ENCODE data around the gene ZNF417.
"Not testable (repeated sequence)": the region's sequence is repeated elsewhere in the genome, so short reads cannot be mapped to it uniquely, and the experiment has no call there.

The ZNF417 gene

DNA sequence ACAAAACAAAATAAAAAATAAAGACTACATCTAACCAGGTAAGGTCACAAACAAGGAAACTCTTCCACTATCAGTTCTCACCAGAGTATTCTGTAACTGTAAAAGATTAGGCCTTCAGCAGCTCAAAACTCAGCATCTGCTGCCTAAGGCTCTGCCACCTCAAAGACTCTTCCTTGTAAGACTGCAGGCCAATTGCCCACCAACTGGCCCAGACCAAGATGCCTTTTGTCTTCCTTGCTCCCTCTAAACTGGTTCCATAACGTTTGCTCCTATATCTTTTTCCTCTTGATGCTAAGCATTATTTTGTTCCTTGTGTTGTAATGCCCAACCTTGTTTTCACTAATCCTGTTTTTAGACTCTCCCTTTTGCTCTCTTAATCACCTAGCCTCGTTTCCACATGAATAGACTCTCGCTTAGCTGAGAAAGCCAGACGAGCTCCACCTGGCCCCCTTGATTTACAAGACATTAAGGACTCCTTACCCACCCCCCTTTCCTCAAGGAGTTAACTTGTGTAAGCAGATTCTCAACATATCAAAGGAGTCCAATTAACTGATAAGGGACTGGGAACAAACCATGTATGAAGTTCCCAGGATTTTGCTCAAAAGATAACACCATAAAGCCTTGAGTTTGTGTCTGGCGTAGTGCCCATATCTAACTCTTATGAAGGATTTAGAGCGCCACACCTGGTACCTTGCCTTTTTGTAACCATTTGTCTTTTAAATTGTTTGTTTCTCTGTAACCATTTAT, 29.0 kb downstream of the ZNF417 start:
- DNase-seq (ENCODE audit: low read depth), result no peak

DNA sequence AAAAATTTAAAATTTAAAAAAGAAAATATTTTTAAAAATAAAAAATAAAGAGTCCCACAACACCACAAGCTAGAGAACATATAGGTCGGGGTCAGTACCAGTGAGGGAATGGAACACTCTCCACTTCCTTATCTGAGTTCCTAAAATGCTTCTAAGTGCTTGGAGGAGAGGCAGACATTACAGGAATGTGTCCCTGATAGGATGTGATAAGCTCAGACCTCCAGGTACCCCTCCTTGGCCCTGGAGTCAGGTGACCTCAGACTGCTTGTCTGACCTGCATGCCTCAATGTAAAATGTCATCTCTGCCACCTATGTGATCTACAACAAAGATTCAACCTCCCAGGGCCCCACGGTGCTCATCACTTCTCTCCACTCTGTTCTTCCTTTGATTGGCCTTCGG, 30.3 kb downstream of the ZNF417 start:
- DNase-seq (ENCODE audit: low read depth), result no peak

DNA sequence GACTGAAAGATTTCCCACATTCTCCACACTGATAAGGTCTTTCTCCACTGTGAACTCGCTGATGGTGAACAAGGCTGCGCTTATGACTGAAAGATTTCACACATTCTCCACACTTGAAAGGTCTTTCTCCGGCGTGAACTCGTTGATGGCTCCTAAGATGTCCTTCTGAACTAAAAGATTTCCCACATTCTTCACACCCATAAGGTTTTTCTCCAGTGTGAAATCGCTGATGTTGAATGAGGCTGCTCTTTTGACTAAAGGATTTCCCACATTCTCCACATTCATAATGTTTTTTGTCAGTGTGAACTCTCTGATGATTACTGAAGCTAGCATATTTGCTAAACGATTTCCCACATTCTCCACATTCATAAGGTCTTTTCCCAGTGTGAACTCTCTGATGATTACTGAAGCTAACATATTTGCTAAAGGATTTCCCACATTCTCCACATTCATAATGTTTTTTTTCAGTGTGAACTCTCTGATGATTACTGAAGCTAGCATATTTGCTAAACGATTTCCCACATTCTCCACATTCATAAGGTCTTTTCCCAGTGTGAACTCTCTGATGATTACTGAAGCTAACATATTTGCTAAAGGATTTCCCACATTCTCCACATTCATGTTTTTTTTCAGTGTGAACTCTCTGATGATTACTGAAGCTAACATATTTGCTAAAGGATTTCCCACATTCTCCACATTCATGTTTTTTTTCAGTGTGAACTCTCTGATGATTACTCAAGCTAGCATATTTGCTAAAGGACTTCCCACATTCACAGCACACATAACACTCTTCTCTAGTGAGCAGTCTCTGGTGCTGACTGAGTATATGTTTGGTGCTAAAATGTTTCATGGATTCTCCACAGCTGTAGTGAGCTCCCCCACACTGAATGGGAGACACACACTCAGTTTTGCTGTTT, 42.3 kb downstream of the ZNF417 start:
- DNase-seq (ENCODE audit: low read depth), result not testable (repeated sequence)

DNA sequence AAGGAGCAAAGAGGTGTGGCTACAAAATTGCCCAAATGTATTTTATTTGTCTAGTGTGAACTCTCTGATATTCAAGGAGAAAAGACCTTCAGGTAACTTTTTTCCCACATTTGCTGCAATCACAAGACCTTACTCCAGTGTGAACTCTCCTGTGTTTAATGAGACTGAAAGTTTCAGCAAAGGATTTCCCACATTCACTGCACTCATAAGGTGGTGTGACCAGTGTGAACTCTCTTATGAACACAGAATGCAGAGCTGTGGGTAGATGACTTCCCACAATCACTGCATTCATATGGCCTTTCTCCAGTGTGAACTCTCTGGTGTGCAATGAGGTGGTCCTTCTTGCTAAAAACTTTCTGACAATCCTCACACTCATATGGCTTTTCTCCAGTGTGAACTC, 43.9 kb downstream of the ZNF417 start:
- DNase-seq (ENCODE audit: low read depth), result no peak

DNA sequence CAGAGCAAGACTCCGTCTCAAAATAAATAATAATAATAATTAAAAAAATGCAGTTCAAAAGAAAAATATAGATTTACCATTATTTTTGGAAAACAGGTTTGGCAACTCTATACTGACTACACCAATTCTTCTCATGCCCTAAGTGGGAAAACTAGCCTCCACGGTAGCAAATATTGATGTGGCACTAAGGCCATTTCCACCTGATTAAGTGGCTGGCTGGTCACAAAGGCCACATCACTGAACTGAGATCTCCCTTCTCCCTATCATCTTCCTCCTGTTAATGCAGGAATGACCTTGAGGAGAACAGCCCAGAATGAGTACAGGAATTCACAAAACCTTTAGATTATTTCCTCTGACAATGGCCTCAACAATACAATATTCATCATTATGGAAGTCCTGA, 46.2 kb downstream of the ZNF417 start:
- no peak for DNase-seq (ENCODE audit: low read depth)

DNA sequence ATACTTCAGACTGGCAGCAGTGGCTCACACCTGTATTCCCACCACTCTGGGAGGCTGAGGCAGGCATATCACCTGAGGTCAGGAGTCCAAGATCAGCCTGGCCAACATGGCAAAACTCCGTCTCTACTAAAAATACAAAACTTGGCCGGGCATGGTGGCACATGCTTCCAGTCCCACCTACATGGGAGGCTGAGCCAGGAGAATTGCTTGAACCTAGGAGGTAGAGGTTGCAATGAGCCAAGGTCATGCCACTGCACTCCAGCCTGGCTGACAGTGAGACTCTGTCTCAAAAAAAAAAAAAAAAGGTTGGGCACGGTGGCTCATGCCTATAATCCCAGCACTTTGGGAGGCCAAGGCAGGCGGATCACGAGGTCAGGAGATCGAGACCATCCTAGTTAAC, 46.7 kb downstream of the ZNF417 start:
- DNase-seq (ENCODE audit: low read depth), result not testable (repeated sequence)

DNA sequence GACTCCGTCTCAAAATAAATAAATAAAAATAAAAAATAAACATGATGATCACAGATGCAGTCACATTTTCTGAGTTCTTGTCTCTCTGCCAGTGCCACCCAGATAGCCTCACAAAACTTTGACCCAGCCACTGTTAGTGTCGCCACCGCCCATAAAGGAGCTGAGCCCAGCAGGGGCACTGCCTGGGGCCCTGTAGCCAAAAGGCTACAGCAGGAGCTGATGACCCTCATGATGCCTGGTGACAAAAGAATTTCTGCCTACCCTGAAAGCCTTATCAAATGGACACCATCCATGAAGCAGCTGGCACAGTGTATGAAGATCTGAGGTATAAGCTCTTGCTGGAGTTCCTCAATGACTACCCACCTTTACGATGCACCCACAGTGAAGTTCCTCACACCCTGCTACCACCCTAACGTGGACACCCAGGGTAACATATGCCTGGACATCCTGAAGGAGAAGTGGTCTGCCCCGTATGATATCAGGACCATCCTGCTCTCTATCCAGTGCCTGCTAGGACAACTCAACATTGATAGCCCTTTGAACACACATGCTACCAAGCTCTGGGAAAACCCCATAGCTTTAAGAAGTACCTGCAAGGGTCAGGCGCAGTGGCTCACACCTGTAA, 48.4 kb downstream of the ZNF417 start:
- no peak for DNase-seq (ENCODE audit: low read depth)
